ENCODE measurements around the gene GOLGA3.
A peak's percentile ranks its signal among the peaks of the same experiment; 100 is the strongest.
"Not testable (repeated sequence)": the region's sequence is repeated elsewhere in the genome, so short reads cannot be mapped to it uniquely, and the experiment has no call there.

The GOLGA3 gene

DNA sequence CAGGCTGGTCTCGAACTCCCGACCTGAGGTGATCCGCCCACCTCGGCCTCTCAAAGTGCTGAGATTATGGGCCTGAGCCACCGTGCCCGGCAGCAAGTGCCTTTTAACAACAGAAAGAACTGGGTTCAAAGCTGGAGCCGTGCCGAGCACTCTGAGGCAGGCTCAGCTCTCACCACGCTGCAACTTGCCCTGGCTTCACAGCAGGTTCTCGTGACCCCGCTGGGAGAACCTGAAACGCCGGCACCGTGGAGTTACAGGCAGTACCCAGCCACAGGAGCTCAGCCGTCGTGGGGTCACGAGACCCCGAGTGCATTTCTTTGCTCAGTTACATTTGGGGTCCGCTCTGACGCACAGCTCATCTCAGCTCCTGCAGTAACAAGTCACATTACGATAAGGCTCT is 14.4 kb downstream of the GOLGA3 start:
- DNase-seq (ENCODE audit: low read depth) = no peak

DNA sequence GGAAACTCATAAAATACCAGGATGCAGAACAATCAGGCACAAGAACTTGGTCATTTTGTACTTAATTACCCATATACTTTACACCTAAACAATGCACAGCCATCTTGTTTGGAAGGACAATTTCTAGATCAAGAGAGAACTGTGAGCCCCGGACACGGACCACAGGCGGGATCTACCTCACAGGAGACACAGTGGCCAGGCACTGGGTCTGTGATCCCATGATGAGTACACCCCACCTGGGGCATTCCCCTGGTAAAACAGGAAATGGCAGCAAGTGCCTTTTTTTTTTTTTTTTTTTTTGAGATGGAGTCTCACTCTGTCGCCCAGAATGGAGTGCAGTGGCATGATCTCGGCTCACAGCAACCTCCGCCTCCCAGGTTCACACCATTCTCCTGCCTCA is 15.2 kb downstream of the GOLGA3 start:
- no peak for DNase-seq (ENCODE audit: low read depth)

DNA sequence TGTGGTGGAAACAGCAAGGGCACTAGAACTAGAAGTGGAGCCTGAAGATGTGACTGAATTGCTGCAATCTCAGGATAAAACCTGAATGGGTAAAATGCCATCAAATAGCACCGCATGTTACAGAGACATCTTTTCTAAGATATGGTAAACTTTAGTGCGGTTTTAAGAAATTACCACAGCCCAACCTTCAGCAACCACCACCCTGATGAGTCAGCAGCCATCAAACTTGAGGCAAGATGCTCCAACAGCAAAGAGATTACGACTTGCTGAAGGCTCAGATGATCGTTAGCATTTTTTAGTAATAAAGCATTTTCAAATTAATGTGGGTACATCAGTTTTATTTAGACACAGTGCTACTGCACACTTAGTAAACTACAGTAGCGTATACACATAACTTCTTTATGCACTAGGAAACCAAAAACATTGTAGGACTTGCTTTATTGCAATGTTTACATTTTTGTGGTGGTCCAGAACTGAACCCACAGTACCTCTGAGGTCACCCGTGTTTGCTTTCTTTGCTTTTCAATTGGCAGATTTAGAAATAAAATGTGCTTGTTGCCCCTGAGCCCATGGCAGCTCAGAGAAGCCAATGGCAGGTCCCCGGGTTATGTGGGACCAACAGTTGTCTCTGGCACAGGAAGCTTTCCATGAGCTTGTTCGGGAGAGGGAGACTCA is 15.9 kb downstream of the GOLGA3 start:
- DNase-seq (ENCODE audit: low read depth) = no peak

DNA sequence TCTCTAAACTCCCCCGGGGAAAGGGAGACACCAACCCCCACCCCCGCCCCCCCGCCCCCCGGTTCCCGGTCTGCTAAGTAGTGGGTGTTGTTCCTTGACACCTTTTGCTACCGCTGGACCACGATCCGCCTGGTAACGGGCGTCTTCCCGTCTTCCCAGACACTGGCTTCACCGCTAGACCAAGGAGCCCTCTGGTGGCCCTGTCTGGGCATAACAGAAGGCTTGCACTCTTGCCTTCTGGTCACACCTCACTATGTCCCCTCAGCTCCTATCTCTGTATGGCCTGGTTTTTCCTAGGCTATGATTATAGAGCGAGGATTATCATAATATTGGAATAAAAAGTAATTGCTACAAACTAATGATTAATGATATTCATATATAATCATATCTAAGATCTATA is 19.3 kb downstream of the GOLGA3 start:
- not testable (repeated sequence) for DNase-seq (ENCODE audit: low read depth)

DNA sequence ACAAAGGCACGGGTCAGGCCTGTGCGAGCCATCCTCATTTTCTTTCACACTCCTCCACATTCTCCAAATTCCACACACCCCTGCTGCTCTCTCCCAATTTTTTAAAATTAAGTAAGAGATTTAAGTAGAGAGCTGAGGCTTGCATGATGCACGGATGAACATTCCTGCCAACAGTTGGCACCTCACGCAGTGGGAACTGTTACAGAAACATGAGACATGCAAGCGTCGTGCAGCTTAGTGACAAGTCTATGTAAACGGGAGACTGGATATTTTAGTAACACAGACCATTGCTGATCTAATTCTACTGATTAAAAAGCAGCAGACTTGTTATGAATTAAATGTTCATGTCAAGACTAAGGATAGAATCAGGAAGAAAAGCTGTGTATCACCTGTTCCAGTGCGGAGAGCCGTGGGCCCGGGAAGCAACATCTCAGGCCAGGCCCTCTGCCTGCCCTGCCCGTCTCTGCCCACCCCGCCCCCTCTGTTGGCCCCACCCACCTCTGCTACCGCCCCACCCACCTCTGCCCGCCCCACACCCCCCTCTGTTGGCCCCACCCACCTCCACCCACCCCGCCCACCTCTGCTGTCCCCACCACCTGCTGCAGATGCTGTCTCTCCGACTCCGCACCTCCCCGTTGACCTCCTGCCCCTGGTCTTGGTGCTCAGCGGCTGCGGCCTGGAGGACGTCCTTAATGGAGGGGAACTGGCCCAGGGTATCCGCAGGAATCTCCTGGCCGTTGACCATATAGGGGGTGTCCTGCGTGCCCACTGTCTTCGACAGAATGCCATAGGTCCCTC is 21.2 kb downstream of the GOLGA3 start:
- DNase-seq (ENCODE audit: low read depth) = no peak

DNA sequence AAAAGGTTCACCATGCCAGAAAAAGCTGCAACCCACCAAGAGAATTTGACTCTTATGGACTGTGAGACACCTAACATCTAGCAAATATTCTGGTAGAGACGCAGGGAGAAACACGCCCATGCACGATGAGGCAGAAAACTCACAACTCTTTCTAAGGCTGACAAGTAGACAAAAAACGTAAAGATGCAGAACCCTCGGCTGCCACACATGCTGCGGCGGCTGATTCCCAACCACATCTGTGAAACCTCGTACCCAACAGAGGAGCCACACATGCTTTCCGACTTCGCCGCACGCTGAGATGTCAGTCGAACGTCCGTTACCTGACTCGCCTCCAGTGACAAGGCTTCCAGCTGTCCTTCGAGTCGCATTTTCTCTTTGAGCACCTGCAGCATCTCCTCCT is 21.8 kb downstream of the GOLGA3 start:
- DNase-seq (ENCODE audit: low read depth) = peak; percentile 30

DNA sequence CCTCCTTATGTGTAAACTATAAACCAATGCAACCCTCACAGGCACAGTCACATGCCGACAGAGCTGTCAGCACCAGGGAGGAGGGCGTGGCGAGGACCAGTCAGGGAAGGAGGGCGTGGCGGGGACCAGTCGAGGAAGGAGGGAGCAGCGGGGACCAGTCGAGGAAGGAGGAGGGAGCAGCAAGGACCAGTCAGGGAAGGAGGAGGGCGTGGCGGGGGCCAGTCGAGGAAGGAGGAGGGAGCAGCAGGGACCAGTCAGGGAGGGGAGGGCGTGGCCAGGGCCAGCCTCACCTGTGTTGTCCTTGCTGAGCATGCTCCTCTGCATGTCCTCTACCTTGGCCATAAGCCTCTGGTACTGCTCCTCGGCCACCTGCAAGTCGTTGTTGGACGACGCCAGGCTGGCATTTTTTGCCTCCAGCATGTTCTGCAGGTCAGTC is 24.2 kb downstream of the GOLGA3 start:
- no peak for DNase-seq (ENCODE audit: low read depth)

DNA sequence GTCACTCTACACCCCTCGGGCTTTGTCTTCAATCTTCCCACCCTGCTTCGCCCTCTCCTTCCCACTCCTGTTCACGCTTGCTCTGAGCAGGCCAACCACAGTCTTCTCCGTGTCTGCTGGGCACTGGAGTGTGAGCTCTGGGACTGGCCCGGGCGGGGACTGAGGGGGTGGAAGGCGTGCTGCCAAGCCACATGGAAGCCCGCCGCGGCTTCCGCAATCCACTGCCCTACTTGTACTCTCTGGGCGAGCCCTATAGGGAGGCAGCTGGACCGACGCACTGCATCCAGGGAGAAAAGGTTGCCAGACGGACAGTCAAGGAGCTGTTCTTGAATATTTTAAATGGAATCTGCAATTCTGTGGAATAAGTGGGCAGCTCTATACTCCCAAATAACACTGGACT is 24.8 kb downstream of the GOLGA3 start:
- DNase-seq (ENCODE audit: low read depth) = no peak

DNA sequence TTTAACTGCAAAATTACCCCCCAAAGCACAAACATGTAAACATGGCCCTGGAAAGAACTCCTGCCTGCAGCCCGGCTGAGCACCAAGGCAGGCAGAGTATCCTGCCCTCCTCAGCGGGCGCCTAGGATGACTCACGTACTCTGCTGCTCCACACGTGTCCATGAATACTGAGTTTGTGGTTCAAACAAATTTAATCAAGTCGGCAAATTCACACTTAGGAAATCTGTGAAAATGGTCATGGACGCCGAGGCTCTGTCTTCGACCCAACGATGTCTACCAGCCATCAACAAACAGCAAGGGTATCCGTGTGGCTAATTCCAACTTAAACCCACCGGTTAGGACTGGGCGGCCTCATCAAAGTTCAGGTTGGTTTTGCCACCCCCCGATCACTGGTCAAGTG is 25.5 kb downstream of the GOLGA3 start:
- no peak for DNase-seq (ENCODE audit: low read depth)

DNA sequence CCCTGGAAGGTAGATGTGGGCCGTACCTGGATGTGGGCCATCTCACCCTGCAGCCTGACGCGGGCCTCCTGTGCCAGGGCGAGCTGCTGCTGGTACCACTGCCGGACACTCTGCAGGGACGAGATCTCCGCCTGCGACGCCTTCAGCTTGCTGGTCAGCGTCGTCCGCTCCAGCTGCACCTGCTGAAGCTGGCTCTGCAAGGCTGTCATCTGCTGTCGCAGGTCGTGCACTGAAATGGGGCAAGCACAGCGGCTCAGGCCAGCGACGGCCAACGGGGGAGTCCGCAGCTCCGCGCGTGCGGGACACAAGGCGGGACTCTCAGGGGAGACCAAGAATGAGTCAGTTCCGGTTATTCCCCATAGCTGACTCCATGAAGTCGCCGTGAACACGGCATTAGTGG is 26.9 kb downstream of the GOLGA3 start:
- no peak for DNase-seq (ENCODE audit: low read depth)

DNA sequence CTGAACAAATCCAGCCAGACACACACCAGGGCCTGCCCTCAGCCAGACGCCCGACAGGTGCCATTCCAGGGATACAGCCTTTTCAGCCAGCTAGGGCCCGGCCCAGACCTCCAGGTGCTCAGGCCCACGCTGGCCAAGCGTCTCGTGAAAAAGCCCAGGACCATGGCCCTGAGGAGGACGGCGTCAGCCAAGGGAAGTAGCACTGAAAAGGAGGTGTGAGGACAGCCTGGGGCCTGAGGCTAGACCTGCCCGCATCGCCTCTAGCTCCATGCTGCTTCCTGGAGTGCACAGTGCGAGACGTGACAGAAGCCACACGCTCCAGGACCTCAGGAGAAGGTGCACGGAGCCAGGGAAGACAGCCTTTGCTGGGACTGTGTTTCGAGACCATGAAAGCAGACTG is 29.8 kb downstream of the GOLGA3 start:
- DNase-seq (ENCODE audit: low read depth) = no peak

DNA sequence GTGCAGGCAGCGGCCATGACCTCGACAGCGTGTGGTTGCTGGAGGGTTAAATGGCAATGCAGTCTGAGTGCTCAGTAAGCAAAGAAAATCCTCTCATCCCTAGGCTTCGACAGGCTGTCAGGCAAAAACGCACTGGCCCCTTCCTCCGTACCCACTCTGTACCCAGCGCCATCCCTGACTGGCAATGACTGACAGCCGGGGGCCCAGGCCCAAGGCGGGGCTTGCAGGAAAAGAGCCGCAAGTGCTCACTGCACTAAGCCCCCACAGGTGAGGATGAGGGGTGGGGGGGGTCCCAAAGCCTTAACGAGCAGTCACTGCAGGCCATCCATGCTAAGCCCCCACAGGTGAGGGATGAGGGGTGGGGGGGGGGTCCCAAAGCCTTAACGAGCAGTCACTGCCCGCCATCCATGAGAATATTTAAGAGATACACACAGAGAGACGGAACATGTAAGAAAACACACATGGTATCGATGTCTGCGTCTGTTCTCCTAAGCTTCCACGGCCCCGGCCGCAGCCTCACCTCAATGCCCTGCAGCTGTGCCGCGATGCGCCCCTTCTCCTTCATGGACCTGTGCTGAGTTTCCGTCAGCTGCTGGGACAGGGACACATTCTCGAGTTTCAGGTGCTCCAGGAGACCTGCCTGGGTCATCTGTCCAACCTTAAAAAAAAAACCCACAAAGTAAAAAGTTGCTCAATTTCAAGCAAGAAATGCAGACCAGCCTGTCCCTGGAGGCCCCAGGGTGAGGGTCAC is 30.7 kb downstream of the GOLGA3 start:
- DNase-seq (ENCODE audit: low read depth) = no peak

DNA sequence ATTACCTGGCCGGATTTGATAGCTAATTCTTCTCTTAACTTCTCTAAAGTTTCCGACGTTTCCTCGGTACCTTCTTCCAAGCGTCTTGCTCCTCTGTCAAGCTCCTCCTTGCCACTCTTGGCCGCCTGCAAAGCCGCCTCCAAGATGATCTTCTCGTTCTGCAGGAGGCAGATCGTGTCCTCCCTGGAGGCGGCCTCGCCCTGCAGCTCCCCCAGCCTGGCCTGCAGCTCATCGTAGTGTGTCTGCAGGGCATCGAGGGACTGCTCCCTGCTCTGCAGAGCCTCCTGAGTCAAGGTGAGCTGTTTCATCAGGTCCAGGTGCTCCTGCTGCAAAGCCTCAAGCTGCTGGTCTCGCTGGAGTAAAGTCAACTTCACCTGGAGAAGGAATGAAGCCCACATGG is 32.8 kb downstream of the GOLGA3 start:
- DNase-seq (ENCODE audit: low read depth) = no peak

DNA sequence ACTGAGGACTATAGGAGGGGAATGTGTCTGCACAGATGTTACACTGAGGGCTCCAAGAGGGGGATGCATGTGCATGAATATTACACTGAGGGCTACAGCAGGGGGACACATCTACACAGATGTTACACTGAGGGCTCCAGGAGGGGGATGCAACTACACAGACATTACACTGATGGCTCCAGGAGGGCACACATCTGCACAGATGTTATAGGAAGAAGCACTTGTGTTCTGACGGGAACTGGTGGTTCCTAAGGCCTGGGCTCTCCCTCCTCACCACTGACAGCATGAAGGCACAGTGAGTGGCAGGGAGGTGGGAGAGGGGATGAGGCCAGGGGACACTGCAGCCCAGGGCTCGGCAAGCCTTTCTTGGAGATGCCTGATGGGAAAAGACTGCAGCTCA is 36.7 kb downstream of the GOLGA3 start:
- DNase-seq (ENCODE audit: low read depth) = not testable (repeated sequence)

DNA sequence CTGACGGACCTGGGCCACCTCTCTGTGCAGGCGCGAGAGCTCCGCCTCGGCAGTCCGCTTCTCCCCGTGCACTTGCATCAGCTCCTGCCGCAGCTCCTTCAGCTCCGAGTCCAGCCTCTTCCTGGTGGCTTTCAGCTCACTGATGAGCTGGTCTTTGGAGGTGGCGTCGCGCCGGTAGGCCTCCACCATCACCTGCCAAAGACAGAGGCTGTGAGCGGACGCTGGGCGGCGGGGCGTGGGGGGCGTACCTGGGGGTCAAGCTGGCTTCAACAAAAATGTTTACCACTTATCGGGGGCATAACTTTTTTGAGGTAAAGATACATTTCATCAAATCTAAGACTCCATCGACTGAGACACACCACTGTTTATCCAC is 39.6 kb downstream of the GOLGA3 start:
- no peak for DNase-seq (ENCODE audit: low read depth)

DNA sequence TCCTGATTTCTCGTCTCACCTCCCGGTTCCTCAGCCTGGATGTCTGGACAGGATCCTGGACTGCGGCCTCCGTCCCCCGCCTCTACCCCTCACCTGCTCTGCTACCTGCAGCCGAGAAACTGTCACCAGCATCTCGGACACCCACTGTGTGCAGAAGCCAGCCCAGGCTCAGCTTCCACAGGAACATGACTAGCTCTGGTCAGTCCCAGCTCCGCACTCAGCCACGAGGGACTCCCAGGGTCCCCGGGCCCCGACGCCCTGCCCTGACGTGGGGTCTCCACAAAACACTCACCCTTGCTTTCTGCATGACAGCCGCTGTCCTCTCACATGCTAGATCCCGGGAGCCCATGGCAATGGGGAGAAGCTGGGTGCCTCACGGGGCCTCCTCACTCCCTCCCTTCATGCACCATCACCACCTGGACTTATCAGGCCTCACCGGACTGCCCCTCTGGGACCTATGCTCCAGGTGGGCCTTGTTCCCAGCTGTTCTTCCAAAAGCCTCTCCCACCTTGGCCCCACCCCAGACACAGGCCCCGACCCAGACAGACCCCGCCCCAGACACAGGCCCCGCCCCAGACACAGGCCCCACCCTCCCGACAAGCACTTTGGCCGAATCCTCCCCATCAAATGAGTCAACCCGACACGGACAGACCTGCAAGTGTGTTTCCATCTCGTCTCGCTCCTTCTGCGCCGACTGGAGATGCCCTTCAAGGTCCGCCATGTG is 40.1 kb downstream of the GOLGA3 start:
- DNase-seq (ENCODE audit: low read depth) = no peak

DNA sequence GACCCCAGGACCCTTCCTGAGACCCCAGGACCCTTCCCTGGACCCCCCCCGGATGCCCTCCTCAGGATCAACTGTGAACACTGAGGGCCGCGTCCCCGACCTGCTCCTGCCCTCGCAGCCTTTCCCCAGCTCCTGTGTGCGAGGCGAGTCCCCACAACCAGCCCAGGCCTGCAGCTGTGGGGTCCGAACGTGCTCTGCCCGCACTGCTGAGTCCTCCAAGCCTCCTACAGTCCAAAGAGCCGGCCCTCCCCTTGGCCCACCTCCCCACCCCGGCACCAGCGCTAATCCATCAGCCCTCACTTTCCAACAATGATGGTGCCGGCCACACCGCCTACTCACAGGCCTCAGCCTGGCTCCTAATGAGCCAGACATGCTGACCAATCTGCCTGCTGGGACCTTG is 40.8 kb downstream of the GOLGA3 start:
- DNase-seq (ENCODE audit: low read depth) = no peak

DNA sequence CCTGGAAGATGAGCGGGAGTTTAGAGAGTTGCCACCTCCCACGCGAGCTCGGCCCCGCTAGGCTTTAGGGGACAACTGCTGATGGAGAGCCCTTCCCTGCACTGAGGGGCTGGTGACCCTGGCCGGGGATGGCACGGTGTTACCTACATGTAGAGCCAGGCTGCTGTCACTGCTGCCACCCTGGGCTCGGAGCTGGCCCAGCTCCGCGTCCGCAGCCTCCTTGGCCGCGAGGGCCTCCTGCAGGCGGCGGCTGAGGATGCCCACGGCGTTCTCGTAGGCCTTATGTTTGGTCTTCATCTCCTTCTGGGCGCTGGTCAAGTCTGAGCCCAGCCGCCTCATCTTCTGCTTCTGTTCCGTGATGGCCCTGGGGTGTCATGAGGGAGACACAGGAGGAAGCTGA is 42.5 kb downstream of the GOLGA3 start:
- DNase-seq (ENCODE audit: low read depth) = no peak

DNA sequence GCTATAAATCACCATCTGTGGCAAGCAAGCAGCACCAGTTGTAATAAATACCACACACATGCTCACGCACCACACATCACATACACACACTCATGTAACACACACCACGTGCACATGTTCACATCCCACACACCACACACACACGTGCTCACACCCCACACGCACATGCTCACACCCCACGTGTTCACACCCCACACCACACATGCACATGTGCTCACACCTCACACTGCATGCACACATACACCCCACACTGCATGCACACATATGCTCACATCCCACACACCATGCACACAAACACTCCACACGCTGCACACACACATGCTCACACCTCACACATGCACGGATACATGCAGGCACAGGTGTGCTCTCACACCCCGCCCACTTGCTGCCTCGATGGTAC is 44.1 kb downstream of the GOLGA3 start:
- DNase-seq (ENCODE audit: low read depth) = no peak

DNA sequence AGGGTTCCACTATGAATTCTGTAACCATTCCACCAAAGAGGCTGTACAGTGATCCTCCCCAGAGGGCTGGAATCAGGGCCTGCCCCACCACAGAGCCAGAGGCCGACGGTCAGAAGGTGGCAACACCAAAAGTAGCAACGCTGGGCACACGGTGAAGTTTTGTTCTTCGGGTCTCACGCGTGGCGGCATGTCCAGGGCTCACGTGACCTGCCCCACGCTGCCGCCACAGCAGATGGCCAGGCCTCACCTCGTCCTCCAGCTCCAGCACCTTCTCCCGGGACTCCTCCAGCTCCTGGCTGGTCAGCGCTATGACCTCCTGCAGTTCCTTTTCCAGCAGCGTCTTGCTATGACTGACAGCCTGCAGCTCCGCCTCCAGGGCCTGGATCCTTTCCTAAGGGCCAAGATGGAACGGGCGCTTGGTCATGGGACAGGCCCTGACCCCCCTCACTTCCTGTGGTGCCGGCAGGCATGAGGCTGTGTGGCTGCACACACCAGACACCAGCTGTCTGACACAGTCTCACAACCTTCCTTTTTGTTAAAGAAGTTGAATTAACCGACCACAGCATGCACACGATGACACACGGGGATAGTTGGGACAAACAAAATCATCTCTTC is 44.6 kb downstream of the GOLGA3 start:
- no peak for DNase-seq (ENCODE audit: low read depth)

DNA sequence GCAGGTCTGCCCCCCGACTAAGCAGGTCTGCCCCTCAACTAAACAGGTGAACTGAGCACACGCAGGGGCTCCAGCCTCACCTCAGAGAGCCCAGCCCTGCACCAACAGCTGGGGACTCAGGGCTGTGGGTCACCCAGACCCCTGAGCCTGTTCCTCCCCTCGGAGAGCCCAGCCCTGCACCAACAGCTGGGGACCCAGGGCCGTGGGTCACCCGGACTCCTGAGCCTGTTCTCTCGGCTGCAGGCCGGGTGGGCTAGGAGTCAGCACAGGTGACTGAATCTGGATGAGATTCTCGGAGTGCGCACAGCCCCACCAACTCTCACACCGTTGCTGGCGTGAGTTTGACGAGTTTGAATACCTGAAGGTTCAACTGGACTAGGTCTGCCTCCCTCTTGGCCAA is 46.7 kb downstream of the GOLGA3 start:
- no peak for DNase-seq (ENCODE audit: low read depth)

DNA sequence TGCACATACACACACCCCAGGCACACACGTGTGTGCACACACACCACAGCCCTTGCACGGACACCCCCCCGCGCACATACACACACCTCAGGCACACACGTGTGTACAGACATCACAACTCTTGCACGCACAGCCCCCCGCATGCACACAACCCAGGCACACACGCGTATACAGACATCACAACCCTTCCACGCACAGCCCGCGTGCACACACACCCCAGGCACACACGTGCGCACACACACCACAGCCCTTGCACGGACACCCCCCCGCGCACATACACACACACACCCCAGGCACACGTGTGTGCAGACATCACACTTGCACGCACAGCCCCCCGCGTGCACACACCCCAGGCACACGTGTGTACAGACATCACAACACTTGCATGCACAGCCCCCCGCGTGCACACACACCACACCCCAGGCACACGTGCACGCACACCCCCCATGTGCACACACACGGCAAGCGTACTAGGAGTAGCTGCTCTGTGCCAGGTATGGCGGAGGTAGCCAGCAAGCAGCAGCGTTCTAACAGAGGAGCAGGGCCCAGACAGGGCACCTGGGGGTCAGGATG is 48.8 kb downstream of the GOLGA3 start:
- DNase-seq (ENCODE audit: low read depth) = no peak

Measured in activated T-cell treated with anti-CD3 and anti-CD28 coated beads for 48 hours (primary cell).